Prostate gland (tissue), 2 donors: ENCODE results near the gene NACA2. TPM values are rescaled to one million over a fixed set of nuclear protein-coding genes. Genes with fewer than 3 reads are reported as not detected.

ENCODE experiments used
- DNase-seq: peaks from one replicate; pipeline ENCODE4 v3.0.0-alpha.2; 2019; ENCODE audit warnings: low spot score
- H3K27ac ChIP-seq, 2 donors: fragments of 200-600 bp; sonication (generic); 2 replicates each; pipeline ENCODE4 v1.5.1; 2017 to 2019
- H3K27me3 ChIP-seq: fragments of 200-600 bp; sonication (generic); replicated peaks from 2 replicates; pipeline ENCODE4 v1.5.1; 2019; ENCODE audit not compliant: insufficient read depth
- H3K36me3 ChIP-seq, 2 donors: fragments of 200-600 bp; sonication (generic); 1 replicate in 1 of 2; 2 replicates in 1 of 2; pipeline versions ENCODE4 v1.5.1 to v1.8.1; 2017 to 2019
- H3K4me1 ChIP-seq: fragments of 200-600 bp; sonication (generic); replicated peaks from 2 replicates; pipeline ENCODE4 v1.5.1; 2019
- H3K4me3 ChIP-seq, 2 donors: fragments of 200-600 bp; sonication (generic); 2 replicates each; pipeline ENCODE4 v1.5.1; 2017 to 2019
- H3K9me3 ChIP-seq: fragments of 200-600 bp; sonication (generic); 2 replicates; pipeline ENCODE4 v1.5.1; 2017
- CTCF ChIP-seq, 4 experiments: fragments of 200-600 bp in 2 of 4; fragments of 450-650 bp in 2 of 4; sonication (generic) in 2 of 4; IDR thresholded peaks; 1 replicate in 3 of 4; 2 replicates in 1 of 4; pipeline ENCODE4 v1.5.1; 2016 to 2019; ENCODE audit warnings: antibody characterized with exemption in 4 of 4, mild to moderate bottlenecking in 2 of 4, moderate library complexity in 2 of 4
- POLR2A ChIP-seq: fragments of 450-650 bp; IDR thresholded peaks from one replicate; pipeline ENCODE4 v1.6.1; 2016; ENCODE audit warnings: antibody characterized with exemption, mild to moderate bottlenecking
- POLR2AphosphoS5 ChIP-seq: sonication (generic); formaldehyde crosslinking; IDR thresholded peaks from one replicate; pipeline ENCODE4 v1.6.1; 2017; ENCODE audit warnings: antibody characterized with exemption
- whole genome bisulfite sequencing: methylation state at CpG from one replicate; pipeline ENCODE4 v1.1.5; 2018; 5-methylcytosine and 5-hydroxymethylcytosine counted together
- intact Hi-C: fragments of 100-400 bp; cut with DNase I; formaldehyde crosslinking; loops from one replicate; pipeline ENCODE4 v1.14.2; 2022
- total RNA-seq, 2 donors: library from RNA; depleted of rRNA; stranded (reverse); fragments of >200 nt; gene quantifications; one replicate each; pipeline ENCODE4 v1.1.0, GENCODE V29; 2016

NACA2 gene
- total RNA-seq, 2 donors from 2014 or later, result 2.1 TPM; not detected in 1

GRCh38 chr17:61627125-61627524 lies 36.1 kb upstream of the NACA2 start:
- DNase-seq, result no peak
- Histone ChIP-seq H3K9me3 (no peaks in the 10 kb centered on the region), H3K36me3 (no peaks in the 10 kb centered on the region), H3K27me3 (no peaks in the 10 kb centered on the region), H3K4me1 (no peaks in the 10 kb centered on the region), H3K27ac (no peak overlapping the region), H3K4me3 (no peak overlapping the region)
- no peak for TF ChIP-seq POLR2AphosphoS5
- TF ChIP-seq CTCF (IDR thresholded peaks at IDR 0.05), result no peak
- no peak for TF ChIP-seq POLR2A
- intact Hi-C loops, result no loop called here

- no peaks in the 10 kb centered on the region for H3K9me3 ChIP-seq
- H3K27me3 ChIP-seq, result no peaks in the 10 kb centered on the region
- 92% methylated on average over 5 of the region's 5 CpGs for WGBS
- no peaks in the 10 kb centered on the region for H3K4me1 ChIP-seq
- H3K36me3 ChIP-seq, result no peaks in the 10 kb centered on the region
- TF ChIP-seq POLR2AphosphoS5, result no peak
- no peak for TF ChIP-seq CTCF (IDR thresholded peaks at IDR 0.05)
- no peak for TF ChIP-seq POLR2A
- no peak for DNase-seq
- intact Hi-C loops, result no loop called here
- no peak overlapping the region for H3K4me3 ChIP-seq
- no peak overlapping the region for H3K27ac ChIP-seq
These were observed 34.5 kb upstream of the NACA2 start for GRCh38 chr17:61625564-61625963.

- H3K27me3 ChIP-seq, result no peaks in the 10 kb centered on the region
- H3K9me3 ChIP-seq, result no peaks in the 10 kb centered on the region
- no peaks in the 10 kb centered on the region for H3K36me3 ChIP-seq
- intact Hi-C loops, result no loop called here
- no peak overlapping the region for H3K27ac ChIP-seq
- no peak for DNase-seq
- no peaks in the 10 kb centered on the region for H3K4me1 ChIP-seq
- no peak for TF ChIP-seq POLR2AphosphoS5
- TF ChIP-seq CTCF (IDR thresholded peaks at IDR 0.05), result no peak
- TF ChIP-seq POLR2A, result no peak
- no peak overlapping the region for H3K4me3 ChIP-seq
- WGBS, result 87% methylated on average over 1 of the region's 1 CpG
These were observed 33.9 kb upstream of the NACA2 start for GRCh38 chr17:61624951-61625350.

- H3K27me3 ChIP-seq, result no peaks in the 10 kb centered on the region
- H3K4me1 ChIP-seq, result no peaks in the 10 kb centered on the region
- no peaks in the 10 kb centered on the region for H3K9me3 ChIP-seq
- no peak overlapping the region for H3K27ac ChIP-seq
- no peak for TF ChIP-seq POLR2A
- TF ChIP-seq CTCF (IDR thresholded peaks at IDR 0.05), result no peak
- no peak for TF ChIP-seq POLR2AphosphoS5
- H3K36me3 ChIP-seq, result no peaks in the 10 kb centered on the region
- intact Hi-C loops, result no loop called here
- DNase-seq, result no peak
- 91% methylated on average over 2 of the region's 2 CpGs for WGBS
- no peak overlapping the region for H3K4me3 ChIP-seq
These were observed 30.3 kb upstream of the NACA2 start for GRCh38 chr17:61621317-61621716.

- intact Hi-C loops, result no loop called here
- Histone ChIP-seq H3K4me3 (no peak overlapping the region), H3K4me1 (no peaks in the 10 kb centered on the region), H3K36me3 (no peaks in the 10 kb centered on the region), H3K27me3 (no peaks in the 10 kb centered on the region), H3K27ac (no peak overlapping the region), H3K9me3 (no peaks in the 10 kb centered on the region)
- DNase-seq, result no peak
- 100% methylated on average over 1 of the region's 1 CpG for WGBS
- TF ChIP-seq POLR2A (no peak), POLR2AphosphoS5 (no peak), CTCF (IDR thresholded peaks at IDR 0.05) (no peak)
These were observed 28.9 kb upstream of the NACA2 start for GRCh38 chr17:61619953-61620352.
